Activated CD4-positive, CD25-positive, alpha-beta regulatory T cell treated with anti-CD3 and anti-CD28 coated beads, Interleukin-2, amount 50 U/mL, for 24 hours (primary cell): Measurements from ENCODE around the gene WDR49.

ENCODE experiments used
- ATAC-seq, 2 donors: fragments of 150-1000 bp; cut with Tn5 transposase; one replicate each; pipeline ENCODE4 v1.10.0; 2021; ENCODE audit warnings: mild to moderate bottlenecking in 1 of 2, moderate library complexity in 1 of 2

The WDR49 gene

DNA sequence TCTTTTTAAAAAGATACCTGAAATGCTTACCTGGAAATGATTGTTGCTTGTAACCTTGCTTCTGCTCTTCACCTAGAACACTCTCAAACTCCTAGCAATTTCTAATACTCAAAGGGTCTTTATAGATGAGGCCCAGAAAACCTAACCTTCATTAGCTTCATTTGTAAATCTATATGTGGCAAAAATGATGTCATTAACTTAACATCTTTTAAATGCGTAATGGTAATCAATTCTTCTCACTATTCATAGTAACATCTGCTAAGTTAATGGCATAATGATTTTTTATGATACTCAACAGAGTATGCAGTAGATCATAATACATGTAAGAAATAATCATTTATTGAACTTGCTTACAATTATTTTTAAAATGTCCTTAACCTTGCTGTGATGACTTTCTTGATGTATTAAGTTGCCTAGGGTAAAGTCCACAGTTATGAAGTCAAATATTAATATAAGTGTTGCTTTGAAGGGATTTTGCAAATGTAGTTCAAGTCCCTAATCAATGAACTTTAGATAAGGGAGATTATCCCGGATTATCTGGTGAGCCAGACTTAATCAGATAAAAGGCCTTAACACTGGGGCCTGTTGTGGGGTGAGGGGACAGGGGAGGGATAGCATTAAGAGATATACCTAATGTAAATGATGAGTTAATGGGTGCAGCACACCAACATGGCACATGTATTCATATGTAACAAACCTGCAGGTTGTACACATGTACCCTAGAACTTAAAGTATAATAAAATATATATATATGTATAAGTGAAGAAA, 169.8 kb downstream of the WDR49 start:
- no peak for ATAC-seq

DNA sequence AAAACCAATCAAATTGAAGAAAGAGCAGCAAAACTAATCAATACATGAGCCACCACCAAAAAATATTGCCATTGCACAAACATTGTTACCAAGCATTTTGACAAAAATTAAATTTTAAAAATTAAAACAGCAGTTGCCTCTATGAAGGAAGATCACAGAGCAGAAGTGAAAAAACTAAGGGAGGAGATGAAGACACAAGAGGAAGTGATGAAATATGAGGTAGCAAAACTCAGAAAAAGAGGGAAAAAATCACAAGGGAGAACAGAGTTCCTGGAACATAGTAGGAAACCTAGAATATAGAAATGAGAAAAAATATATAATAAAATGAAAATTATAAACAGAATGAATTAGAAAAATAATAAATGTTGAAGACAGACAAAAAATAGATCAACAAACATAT, 172.6 kb downstream of the WDR49 start:
- no peak for ATAC-seq

DNA sequence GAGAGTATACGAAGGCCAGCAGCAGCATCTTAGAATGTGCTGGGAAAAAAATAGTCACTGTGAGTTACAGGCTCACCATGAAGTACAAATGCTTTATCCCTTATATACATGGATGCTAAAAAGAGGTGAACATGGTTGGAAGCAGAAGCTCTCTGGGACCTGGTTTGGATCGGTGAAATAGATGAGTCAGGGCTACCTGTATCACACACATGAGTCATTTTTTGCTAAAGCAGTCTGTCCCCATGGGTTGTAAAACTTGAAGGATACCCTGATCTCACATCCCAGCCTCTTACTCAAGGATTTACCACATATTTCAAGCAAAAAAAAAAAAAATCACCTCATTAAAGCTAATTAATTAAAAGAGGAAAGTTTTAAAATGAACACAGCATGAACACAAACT, 173.0 kb downstream of the WDR49 start:
- no peak for ATAC-seq

DNA sequence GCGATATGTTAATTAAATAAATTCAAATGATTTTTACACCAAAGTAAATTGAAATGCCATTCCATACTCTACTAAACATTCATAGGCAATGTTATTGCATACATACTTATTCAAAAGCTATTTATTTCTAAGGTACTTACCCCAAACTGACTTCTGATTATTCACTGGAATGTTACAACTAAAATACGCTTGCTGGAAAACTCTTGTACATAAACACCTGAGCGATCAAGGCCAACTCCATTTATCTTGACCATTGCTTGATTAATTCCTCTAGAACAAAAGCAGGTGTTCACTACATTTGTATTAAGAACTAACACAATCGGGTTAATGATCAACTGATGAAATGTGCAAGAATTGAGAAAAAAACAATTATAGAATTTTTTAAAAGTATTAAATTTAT, 179.9 kb downstream of the WDR49 start, which contains the start of gene SERPINI2:
SERPINI2 (minus strand) TSS at position 180 of the 400 bp plus-strand sequence. CDS start 2,208 bp downstream, outside the sequence.
- ATAC-seq = no peak

DNA sequence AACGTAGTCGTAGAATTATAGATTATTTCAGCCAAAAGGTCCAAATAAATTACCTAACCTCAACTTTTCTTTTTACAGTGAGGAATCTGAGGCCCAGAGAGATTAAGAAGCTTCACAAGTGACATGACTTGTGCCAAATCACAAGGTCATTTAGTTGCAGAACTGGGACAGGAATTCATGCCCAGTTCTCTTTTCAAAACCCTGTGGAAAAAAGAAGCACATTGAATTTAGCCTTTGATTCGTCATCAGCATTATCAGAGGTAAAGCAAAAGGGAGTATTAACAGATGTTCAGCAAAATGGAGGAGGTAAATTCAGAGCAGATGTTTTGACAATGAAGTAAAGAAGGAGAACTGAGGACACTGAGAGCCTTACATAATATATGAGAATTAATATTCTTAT, 184.4 kb downstream of the WDR49 start:
- ATAC-seq = no peak

DNA sequence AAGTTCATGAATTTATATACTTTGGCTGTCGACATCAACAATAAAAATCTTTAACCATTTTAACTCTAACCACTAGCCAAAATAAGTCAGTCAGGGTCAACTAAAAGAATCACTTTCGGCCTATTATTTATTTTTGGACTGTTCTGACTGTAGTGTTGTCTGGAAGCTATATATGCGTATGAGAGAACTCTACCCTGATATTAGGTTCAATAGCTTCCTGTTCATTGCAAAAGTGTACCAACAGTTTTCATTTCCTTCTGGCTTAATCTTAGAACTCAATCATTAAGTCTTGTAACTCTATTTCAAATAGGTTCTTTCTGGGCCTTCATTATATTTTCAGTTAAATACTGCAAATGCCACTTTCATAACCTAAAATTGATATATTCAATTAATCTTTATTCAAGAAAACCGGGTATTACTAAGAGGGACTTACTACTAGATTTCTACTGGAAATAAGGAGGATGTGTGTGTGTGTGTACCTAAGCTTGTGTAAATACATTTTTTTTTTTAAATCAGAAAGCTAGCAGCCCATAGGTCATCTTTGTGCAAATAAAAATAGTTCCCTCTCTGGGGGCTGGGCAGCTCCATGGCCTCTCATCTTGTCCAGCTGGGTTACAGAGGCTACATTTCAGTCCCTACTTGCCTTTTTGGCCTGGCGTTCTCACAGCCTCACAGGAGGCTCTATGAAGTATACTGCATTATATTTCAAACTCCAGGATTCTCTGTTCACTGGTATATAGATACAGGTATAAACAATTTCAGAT, 185.7 kb downstream of the WDR49 start:
- ATAC-seq = no peak

DNA sequence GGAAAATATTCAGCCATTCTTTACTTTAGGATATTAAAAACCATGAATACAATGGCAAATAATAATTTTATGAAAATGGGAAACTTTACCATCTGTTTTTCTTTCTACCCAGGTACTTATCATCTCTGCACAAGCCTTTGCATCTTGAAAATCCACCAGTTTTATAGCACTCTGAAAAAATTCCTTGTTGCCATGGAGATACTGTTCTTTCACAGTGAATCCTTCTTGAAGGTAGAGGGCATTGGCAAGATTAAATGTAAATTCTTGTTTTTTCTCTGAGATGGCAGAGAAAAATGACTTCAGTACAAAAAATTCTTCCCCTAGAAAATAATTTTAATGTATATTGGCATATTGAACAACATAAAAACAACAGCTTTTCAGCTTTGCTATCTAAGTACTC, 186.8 kb downstream of the WDR49 start:
- ATAC-seq = no peak

DNA sequence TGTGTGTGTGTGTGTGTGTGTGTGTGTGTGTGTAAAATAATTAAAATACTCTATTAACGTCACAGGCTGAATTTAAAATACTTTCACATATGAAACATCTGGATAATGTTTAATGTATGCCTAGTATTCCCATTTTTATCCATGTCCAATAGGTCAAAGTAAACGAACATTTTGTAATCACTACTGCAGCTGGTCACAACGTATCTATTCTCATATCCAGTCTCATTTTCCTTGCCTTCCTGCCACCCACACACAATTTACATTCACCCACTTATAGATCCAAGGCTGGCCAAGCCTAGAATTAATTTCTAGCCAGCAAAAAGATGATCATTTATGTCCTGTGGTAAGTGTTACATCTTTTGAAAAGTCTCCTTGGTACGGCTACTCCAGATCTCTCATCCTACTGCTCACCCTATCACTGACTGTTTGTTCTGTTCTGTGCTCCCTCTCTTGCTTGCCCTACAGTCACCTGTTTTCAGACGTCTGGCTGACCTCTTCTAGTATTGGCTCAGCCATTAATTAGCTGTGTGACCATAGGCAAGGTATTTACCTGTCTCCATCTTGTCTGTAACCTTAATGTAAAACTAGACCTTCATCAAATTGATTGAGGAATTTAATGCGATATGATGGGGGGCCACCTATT, 197.5 kb downstream of the WDR49 start:
- ATAC-seq = no peak

DNA sequence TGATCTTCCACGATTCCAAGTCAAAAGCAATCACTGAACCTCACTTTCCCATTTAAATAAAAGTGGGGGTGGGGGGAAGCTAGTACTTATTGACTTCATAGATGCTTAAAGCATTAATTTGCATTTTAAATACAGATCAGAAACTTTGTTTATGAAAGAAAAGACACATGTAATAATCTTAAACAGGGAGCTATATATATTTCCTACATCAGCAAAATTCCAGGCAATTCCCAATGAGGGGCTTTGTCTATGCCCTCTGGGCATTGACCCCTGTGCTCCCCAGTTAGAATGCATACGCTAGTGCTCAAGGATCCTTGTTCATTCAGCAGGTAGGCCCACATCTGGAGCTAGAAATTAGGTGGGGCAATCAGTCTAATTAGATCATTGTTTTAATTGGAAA, 199.9 kb downstream of the WDR49 start:
- ATAC-seq = no peak

DNA sequence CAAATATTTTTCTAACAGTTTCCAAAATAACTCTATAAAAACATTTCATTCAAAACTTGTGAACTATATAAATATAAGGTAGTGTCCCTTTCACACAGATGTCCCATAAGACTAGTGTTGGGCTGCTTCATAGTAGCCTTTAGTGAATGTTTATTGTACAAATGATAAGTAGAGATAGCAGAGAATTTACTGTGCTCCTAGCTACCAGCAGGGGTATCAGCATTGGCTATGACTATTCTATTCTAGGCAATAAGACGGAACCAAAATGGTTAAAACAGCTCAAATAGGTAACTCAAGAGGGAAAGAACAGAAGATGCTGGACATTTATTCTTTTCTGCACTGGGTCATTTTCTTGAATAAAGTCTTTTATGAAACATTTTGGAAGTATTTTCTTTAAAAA, 202.5 kb downstream of the WDR49 start:
- ATAC-seq = no peak

DNA sequence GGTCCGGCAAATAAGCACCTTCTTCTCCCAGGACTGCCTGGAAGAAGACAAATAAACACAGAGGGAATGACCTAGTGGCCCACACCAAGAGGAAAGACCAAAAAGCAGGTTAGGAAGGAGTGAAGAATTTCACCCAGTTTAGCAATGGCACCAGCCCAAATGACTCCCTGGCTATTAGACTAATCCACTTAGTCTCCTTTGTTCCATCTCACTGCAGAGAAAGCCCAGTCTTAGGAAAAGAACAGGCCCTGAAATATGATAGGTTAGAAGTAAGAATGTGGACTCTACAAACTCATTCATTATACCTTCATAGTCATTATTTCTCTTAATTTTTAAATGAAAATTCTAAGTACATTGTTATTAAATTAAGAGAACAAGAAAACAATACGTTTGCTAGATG, 203.1 kb downstream of the WDR49 start:
- ATAC-seq = no peak

DNA sequence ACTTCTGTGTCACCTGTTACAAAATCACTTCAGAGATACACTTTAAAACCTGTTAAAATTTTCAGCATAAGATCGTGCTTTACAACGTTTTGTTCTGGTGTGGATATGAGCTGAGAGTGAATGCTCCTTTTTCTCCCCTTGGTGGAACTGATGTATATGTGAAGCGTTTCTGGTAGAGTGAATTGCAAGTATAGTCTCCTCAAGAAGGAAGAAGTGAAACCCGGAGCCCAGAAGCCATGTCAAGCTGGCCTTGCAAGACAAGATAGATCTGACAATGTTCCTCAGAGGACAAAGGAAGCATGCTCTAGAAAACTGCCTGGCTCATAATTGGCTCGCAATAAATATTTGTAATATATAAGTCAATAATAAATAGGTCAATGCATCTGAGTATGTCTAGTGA, 203.5 kb downstream of the WDR49 start:
- no peak for ATAC-seq

DNA sequence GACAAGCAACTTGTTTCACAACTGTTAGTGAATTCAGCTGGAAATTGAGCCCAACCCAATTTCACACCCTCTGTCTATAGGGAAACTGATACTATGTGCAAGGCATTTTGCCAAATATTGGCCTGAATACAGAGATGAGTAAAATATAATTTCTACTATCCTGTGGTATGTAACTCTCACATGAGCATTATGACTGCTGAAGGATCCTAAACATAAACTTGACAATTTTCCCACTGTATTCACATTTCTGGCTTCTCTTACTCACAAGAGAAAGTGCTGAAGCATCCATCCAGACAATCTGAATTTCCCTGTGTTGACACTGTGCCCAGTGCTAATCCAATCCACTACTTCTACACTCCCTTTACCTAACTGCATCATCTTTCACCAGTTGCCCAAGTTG, 208.3 kb downstream of the WDR49 start:
- ATAC-seq = no peak

DNA sequence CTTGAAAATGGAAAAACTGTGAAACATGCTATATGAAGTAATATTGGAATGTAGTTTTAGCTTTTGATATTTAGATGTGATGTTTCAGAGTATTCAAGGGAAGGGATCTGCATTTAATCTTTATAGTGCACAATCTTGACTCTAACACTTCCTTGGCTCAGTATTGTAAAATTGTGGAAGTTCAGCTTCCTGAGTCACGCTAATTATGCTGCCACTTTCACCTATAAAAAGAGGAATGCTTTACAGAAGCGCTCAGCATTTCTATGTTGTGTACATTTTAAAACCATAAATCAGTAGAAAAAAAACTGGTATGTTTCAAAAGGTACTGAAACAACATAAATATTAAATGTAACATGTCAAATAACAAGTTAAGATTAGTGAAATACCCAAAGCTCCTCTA, 212.5 kb downstream of the WDR49 start:
- no peak for ATAC-seq

DNA sequence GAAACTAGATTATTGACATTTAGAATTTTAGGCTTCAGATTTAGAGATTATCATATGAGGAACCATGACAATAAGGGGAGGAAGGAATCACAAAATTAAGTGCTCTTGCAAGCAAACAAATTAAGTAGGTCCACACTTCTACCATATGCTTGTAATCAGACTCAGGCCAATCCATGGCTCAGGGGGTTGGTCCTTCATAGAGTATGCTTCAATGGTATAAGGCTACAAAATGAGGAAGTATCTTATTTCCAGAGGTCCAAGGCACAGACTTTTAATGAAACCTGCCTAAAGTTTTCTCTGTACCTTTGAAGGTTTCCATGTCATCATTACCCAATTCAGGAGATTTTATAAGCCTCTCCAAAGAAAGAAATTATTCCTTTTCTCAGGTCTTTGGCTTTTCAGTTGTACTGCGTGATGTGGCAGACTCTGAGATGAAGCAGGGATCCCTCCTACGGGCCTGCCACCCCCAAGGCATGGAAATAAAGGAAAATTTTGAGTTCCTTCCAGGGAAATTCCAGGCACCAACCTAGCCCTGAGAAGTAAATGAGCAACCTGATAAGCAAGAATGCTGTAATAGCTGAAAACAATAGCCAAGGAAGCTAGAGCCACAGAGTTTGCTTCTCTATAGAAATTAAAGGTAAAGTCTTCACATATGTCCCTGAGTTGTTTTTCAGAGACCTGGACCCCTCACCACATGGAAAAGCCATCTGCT, 216.2 kb downstream of the WDR49 start:
- ATAC-seq = no peak
